K562 (cell line): ENCODE results near the gene NRTN. TPM values are rescaled to one million over a fixed set of nuclear protein-coding genes. Genes with fewer than 3 reads are reported as not detected.

Source experiments
- ATF2 ChIP-seq: sonication (generic); formaldehyde crosslinking; IDR thresholded peaks from 2 replicates; pipeline ENCODE4 v1.8.1; 2022; ENCODE audit warnings: missing genetic modification reagents
- ESRRA ChIP-seq: fragments of 450-650 bp; IDR thresholded peaks from 2 replicates; pipeline ENCODE4 v1.6.1; 2014; ENCODE audit warnings: low read depth, mild to moderate bottlenecking, moderate library complexity, borderline replicate concordance
- EWSR1 ChIP-seq: fragments of 450-650 bp; IDR thresholded peaks from 2 replicates; pipeline ENCODE4 v1.6.1; 2018; ENCODE audit warnings: borderline replicate concordance, mild to moderate bottlenecking, low read depth, moderate library complexity; ENCODE audit not compliant: partially characterized antibody
- GABPB1 ChIP-seq: sonication (generic); formaldehyde crosslinking; IDR thresholded peaks from 2 replicates; pipeline ENCODE4 v1.8.0; 2022; ENCODE audit warnings: mild to moderate bottlenecking, missing genetic modification reagents
- HEY1 ChIP-seq: fragments of 250-450 bp; sonication (Bioruptor Pico); IDR thresholded peaks from 2 replicates; pipeline ENCODE4 v1.5.0; 2020; ENCODE audit warnings: mild to moderate bottlenecking, moderate library complexity, borderline replicate concordance
- HMGN3 ChIP-seq: IDR thresholded peaks from 2 replicates; pipeline ENCODE4 v1.6.1; 2011; ENCODE audit warnings: borderline replicate concordance, low read depth, mild to moderate bottlenecking, mixed read lengths, low read length; ENCODE audit not compliant: insufficient read length; ENCODE audit errors: extremely low read depth
- NCOA6 ChIP-seq: fragments of 450-650 bp; IDR thresholded peaks from 2 replicates; pipeline ENCODE4 v1.6.1; 2017; ENCODE audit warnings: mild to moderate bottlenecking
- NR2C2 ChIP-seq, 2 experiments: fragments of 200-800 bp in 1 of 2; sonication (Bioruptor generic) in 1 of 2; sonication (generic) in 1 of 2; formaldehyde crosslinking in 1 of 2; IDR thresholded peaks; 2 replicates each; pipeline versions ENCODE4 v1.6.1 to v1.8.0; 2016 to 2022; ENCODE audit warnings: mild to moderate bottlenecking in 1 of 2, missing compliant biosample characterization in 1 of 2, missing genetic modification characterization in 1 of 2, missing genetic modification reagents in 1 of 2
- STAT5A ChIP-seq: IDR thresholded peaks from 2 replicates; pipeline ENCODE4 v1.6.1; 2012; ENCODE audit warnings: low read length, inconsistent platforms, borderline replicate concordance
- TOE1 ChIP-seq, 2 experiments: fragments of 450-650 bp in 1 of 2; sonication (generic) in 1 of 2; formaldehyde crosslinking in 1 of 2; IDR thresholded peaks; 2 replicates each; pipeline versions ENCODE4 v1.7.1 to v1.8.0; 2016 to 2022; ENCODE audit warnings: borderline replicate concordance in 2 of 2, mild to moderate bottlenecking in 2 of 2, antibody characterized with exemption in 1 of 2, inconsistent platforms in 1 of 2, low read depth in 1 of 2, missing genetic modification reagents in 1 of 2, moderate library complexity in 1 of 2
- USF1 ChIP-seq: sonication (generic); formaldehyde crosslinking; IDR thresholded peaks from 2 replicates; pipeline ENCODE4 v1.9.0; 2022; ENCODE audit warnings: mild to moderate bottlenecking, missing genetic modification reagents
- ZBTB7A ChIP-seq: IDR thresholded peaks from 2 replicates; pipeline ENCODE4 v1.6.1; 2011; ENCODE audit warnings: low read depth, mild to moderate bottlenecking, low read length, moderate library complexity, borderline replicate concordance; ENCODE audit not compliant: control insufficient read depth
- ZNF121 ChIP-seq: sonication (generic); formaldehyde crosslinking; conservative IDR thresholded peaks from 2 replicates; pipeline ENCODE4 v1.8.0; 2022; ENCODE audit warnings: missing genetic modification reagents
- ZNF407 ChIP-seq: fragments of 450-650 bp; IDR thresholded peaks from 2 replicates; pipeline ENCODE4 v1.6.1; 2016; ENCODE audit warnings: low read depth
- polyA plus RNA-seq, 8 experiments: library from polyadenylated mRNA; depleted of rRNA in 4 of 8; stranded (reverse) in 5 of 8; unstranded in 3 of 8; fragments of >200 nt; fragmentation: Nextera tagmentation in 2 of 8; fragmentation: Illumina TruSeq in 1 of 8; extraction: Ambion mirVana in 2 of 8; extraction: Trizol in 1 of 8; gene quantifications; 2 replicates each; pipeline versions ENCODE4 v1.2.1 to v1.2.3, GENCODE V29; 2011 to 2014; ENCODE audit warnings: inconsistent platforms in 1 of 8, missing spikeins in 1 of 8
- total RNA-seq, 7 experiments: library from RNA; depleted of rRNA in 6 of 7; stranded (reverse); fragments of >200 nt in 6 of 7; fragmentation: Illumina TruSeq in 2 of 7; extraction: Trizol in 2 of 7; gene quantifications; 2 replicates each; pipeline versions ENCODE4 v1.2.1 to v1.2.3, GENCODE V29; 2011 to 2021; ENCODE audit warnings: low replicate concordance in 1 of 7

Gene NRTN
- total and polyA plus RNA-seq, 9 of the 15 experiments (the other 6 are each of a cell fraction or from before 2014, with no cell fraction given), result 0.62 to 8.1 (median 1.6) TPM; not detected in 2

- TF ChIP-seq TOE1 (IDR thresholded peaks at IDR 0.05; ENCODE audit: borderline replicate concordance) (peak; percentile 52; the same call in 1 of the 2 replicates), TOE1 (CRISPR knock-in tag; IDR thresholded peaks at IDR 0.05; ENCODE audit: borderline replicate concordance, low read depth) (no peak), ESRRA (peak; percentile 42; the same call in 1 of the 2 replicates), HMGN3 (peak; percentile 95), USF1 (CRISPR knock-in tag) (no peak), ZNF407 (no peak), EWSR1 (no peak), ZBTB7A (peak; percentile 96), HEY1 (no peak), NR2C2 (CRISPR knock-in tag; IDR thresholded peaks at IDR 0.05) (peak; percentile 67; the same call in 1 of the 2 replicates), NR2C2 (tag; IDR thresholded peaks at IDR 0.05) (no peak), STAT5A (no peak), ZNF121 (CRISPR knock-in tag) (peak; percentile 56), ATF2 (no peak), NCOA6 (peak; percentile 89), GABPB1 (peak; percentile 34)
These were observed 933 bp upstream of the NRTN start (continued) for GRCh38 chr19:5803752-5804515.
